HG02884 (cell line): Measurements from ENCODE around the gene POTEM.
"Not testable (repeated sequence)": the region's sequence is repeated elsewhere in the genome, so short reads cannot be mapped to it uniquely, and the experiment has no call there.

Experiments
- ATAC-seq: cut with Tn5 transposase; IDR thresholded peaks from one replicate; pipeline ENCODE4 v1.9.1; 2021; ENCODE audit warnings: mild to moderate bottlenecking, moderate library complexity; ENCODE audit not compliant: unreplicated experiment

POTEM gene

DNA sequence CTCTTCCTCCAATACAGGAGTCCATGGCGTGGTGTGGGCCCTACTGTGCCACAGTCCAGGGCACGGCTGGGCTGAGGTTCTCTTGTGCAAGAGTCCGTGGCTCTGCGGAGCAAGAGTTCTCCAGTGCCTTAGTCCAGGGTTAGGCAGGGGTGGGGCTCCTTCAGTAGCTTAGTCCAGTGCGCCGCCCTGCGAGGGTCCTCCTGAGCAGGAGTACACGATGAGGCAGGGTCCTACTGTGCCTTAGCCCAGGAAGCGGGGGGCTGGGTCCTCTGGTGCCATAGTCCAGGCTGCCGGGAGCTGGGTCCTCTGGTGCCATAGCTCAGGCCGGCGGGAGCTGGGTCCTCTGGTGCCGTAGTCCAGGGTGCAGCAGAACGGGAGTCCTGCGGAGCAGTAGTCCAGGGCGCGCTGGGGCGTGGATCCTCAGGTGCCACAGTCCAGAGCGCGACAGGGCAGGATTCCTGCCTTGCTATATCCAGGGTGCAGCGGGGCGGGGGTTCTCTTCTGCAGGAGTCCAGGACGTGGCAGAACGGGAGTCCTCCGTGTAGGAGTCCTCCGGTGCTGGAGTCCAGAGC is 69.7 kb downstream of the POTEM start:
- ATAC-seq = not testable (repeated sequence)

DNA sequence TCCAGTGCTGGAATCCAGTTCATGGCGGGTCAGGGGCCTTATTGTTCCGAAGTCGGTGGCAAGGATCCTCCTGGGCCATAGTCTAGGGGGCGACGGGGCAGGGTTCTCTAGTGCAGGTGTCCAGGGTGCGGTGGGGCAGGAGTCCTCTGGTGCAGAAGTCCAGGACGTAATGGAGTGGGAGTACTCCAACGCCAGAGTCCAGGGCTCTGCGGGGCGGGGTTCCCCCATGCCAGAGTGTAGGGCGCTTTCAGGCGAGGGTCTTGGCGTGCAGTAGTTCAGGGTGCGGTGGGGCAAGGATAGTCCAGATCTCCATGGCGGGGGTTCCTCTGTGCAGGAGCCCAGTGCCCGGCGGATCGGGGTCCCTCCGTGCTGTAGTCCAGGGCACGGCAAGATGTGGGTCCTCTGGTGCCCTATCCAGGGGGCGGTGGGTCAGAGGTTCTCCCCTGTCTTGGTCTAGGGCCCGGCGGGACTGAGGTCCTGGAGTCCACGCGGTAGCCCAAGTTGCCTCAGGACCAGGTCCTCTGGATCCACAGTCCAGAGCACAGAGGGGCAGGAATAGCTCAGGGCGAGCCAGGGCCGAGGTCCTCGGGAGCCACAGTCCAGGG is 70.9 kb downstream of the POTEM start:
- ATAC-seq = not testable (repeated sequence)

- not testable (repeated sequence) for ATAC-seq
These were observed 71.6 kb downstream of the POTEM start for GRCh38 chr14:19038785-19039184.

DNA sequence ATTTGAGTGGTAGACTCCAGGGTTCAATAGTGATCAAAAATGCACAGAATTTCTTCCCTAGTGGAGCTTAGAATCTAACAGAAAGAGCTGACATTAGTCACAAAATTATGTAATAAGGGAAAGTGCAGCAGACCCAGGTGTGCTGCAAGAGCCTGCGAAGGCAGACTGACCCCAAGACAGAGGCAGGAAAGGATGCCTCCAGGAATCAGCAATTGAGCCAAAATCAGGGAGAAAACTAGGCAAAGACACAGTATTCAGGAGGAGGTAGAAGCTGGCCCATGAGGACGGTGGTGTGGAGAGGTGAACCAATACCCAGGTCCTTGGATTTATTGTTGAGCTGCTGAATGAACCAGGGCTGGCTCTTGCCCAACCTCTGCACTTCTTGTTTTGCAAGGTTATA is 76.2 kb downstream of the POTEM start:
- ATAC-seq = not testable (repeated sequence)
